Measurements from ENCODE around the gene SRRM3. TPM values are rescaled to one million over a fixed set of nuclear protein-coding genes. Genes with fewer than 3 reads are reported as not detected.

The SRRM3 gene
- polyA plus RNA-seq, 2 of the 4 experiments (the other 2 are of a cell fraction), result 2.4 to 7.0 TPM

Other genes starting within 250 kb of the SRRM3 start
- 53.8 and 77.6 TPM in 2 replicates for gene TMEM120A, start 207.3 kb upstream of the SRRM3 start, polyA plus RNA-seq (2011; rRNA removed)
- 35.1 to 48.0 TPM (median 46.0 TPM) in 3 replicates for gene TMEM120A, start 207.3 kb upstream of the SRRM3 start, polyA plus RNA-seq (2017; fragmentation: RNase III; extraction: RNeasy Plus Mini Kit Qiagen cat#74134 plus additional on column Dnase treatment)
- 73.8 and 76.8 TPM in 2 replicates for gene STYXL1, start 153.9 kb upstream of the SRRM3 start, polyA plus RNA-seq (2011; rRNA removed)
- 36.0 to 39.9 TPM (median 39.1 TPM) in 3 replicates for gene STYXL1, start 153.9 kb upstream of the SRRM3 start, polyA plus RNA-seq (2017; fragmentation: RNase III; extraction: RNeasy Plus Mini Kit Qiagen cat#74134 plus additional on column Dnase treatment)
- 164 and 190 TPM in 2 replicates for gene MDH2, start 153.8 kb upstream of the SRRM3 start, polyA plus RNA-seq (2011; rRNA removed)
- 223 to 236 TPM (median 226 TPM) in 3 replicates for gene MDH2, start 153.8 kb upstream of the SRRM3 start, polyA plus RNA-seq (2017; fragmentation: RNase III; extraction: RNeasy Plus Mini Kit Qiagen cat#74134 plus additional on column Dnase treatment)
- gene HSPB1, start 100.8 kb downstream of the SRRM3 start, polyA plus RNA-seq (2011; rRNA removed), result 185 and 209 TPM in 2 replicates
- 547 to 666 TPM (median 620 TPM) in 3 replicates for gene HSPB1, start 100.8 kb downstream of the SRRM3 start, polyA plus RNA-seq (2017; fragmentation: RNase III; extraction: RNeasy Plus Mini Kit Qiagen cat#74134 plus additional on column Dnase treatment)
- 140 and 141 TPM in 2 replicates for gene YWHAG, start 157.1 kb downstream of the SRRM3 start, polyA plus RNA-seq (2011; rRNA removed)
- 295 to 306 TPM (median 302 TPM) in 3 replicates for gene YWHAG, start 157.1 kb downstream of the SRRM3 start, polyA plus RNA-seq (2017; fragmentation: RNase III; extraction: RNeasy Plus Mini Kit Qiagen cat#74134 plus additional on column Dnase treatment)
- gene SSC4D, start 207.8 kb downstream of the SRRM3 start, polyA plus RNA-seq (2011; rRNA removed), result 0.45 and 0.91 TPM in 2 replicates
- 0.79 to 1.0 TPM (median 1.0 TPM) in 3 replicates for gene SSC4D, start 207.8 kb downstream of the SRRM3 start, polyA plus RNA-seq (2017; fragmentation: RNase III; extraction: RNeasy Plus Mini Kit Qiagen cat#74134 plus additional on column Dnase treatment)
- gene ZP3, start 223.1 kb downstream of the SRRM3 start, polyA plus RNA-seq (2011; rRNA removed), result 26.5 and 38.6 TPM in 2 replicates
- 19.5 to 21.4 TPM (median 20.1 TPM) in 3 replicates for gene ZP3, start 223.1 kb downstream of the SRRM3 start, polyA plus RNA-seq (2017; fragmentation: RNase III; extraction: RNeasy Plus Mini Kit Qiagen cat#74134 plus additional on column Dnase treatment)